Hepatocyte (in vitro differentiated cells): ENCODE measurements around the gene TMEM147. TPM values are rescaled to one million over a fixed set of nuclear protein-coding genes. Genes with fewer than 3 reads are reported as not detected.

Experiments used
- DNase-seq: peaks from one replicate; pipeline ENCODE4 v3.0.0-alpha.2; 2016; ENCODE audit warnings: low spot score
- H2AFZ ChIP-seq: fragments of 200-600 bp; sonication (generic); 2 replicates; pipeline ENCODE4 v1.6.0; 2016; ENCODE audit warnings: antibody characterized with exemption, mild to moderate bottlenecking
- H3K27ac ChIP-seq: fragments of 200-600 bp; sonication (generic); 2 replicates; pipeline ENCODE4 v1.5.1; 2016; ENCODE audit warnings: mild to moderate bottlenecking
- H3K27me3 ChIP-seq: fragments of 200-600 bp; sonication (generic); 2 replicates; pipeline ENCODE4 v1.6.1; 2016
- H3K36me3 ChIP-seq: fragments of 200-600 bp; sonication (generic); replicated peaks from 2 replicates; pipeline ENCODE4 v1.5.1; 2016; ENCODE audit warnings: low read depth; ENCODE audit not compliant: insufficient read depth
- H3K4me1 ChIP-seq: fragments of 200-600 bp; sonication (generic); 2 replicates; pipeline ENCODE4 v1.5.1; 2016; ENCODE audit warnings: mild to moderate bottlenecking, moderate library complexity; ENCODE audit not compliant: insufficient read depth
- H3K4me2 ChIP-seq: fragments of 200-600 bp; sonication (generic); 2 replicates; pipeline ENCODE4 v1.6.0; 2016
- H3K4me3 ChIP-seq: fragments of 200-600 bp; sonication (generic); 2 replicates; pipeline ENCODE4 v1.5.1; 2016; ENCODE audit warnings: mild to moderate bottlenecking
- H3K79me2 ChIP-seq: fragments of 200-600 bp; sonication (generic); 2 replicates; pipeline ENCODE4 v1.6.0; 2017; ENCODE audit warnings: mild to moderate bottlenecking
- H3K9me2 ChIP-seq: fragments of 200-600 bp; sonication (generic); replicated peaks from 2 replicates; pipeline ENCODE4 v1.6.0; 2017; ENCODE audit warnings: mild to moderate bottlenecking; ENCODE audit not compliant: insufficient read depth
- H3K9me3 ChIP-seq: fragments of 200-600 bp; sonication (generic); 2 replicates; pipeline ENCODE4 v1.5.1; 2016; ENCODE audit warnings: low read depth, mild to moderate bottlenecking
- H4K20me1 ChIP-seq: fragments of 200-600 bp; sonication (generic); 2 replicates; pipeline ENCODE4 v1.6.0; 2016; ENCODE audit warnings: mild to moderate bottlenecking; ENCODE audit not compliant: insufficient read depth, poor library complexity, severe bottlenecking
- CTCF ChIP-seq: fragments of 200-600 bp; sonication (generic); IDR thresholded peaks from 2 replicates; pipeline ENCODE4 v1.5.1; 2016; ENCODE audit warnings: antibody characterized with exemption, mild to moderate bottlenecking; ENCODE audit not compliant: poor library complexity
- EZH2 ChIP-seq: fragments of 200-600 bp; sonication (generic); IDR thresholded peaks from 2 replicates; pipeline ENCODE4 v1.6.1; 2016; ENCODE audit warnings: antibody characterized with exemption, mild to moderate bottlenecking, borderline replicate concordance
- EZH2phosphoT487 ChIP-seq: fragments of 200-600 bp; sonication (generic); IDR thresholded peaks from one replicate; pipeline ENCODE4 v1.6.1; 2018; ENCODE audit warnings: antibody characterized with exemption, mild to moderate bottlenecking, low read depth, moderate library complexity; ENCODE audit not compliant: unreplicated experiment, severe bottlenecking
- WGBS: methylation state at CpG from one replicate; pipeline ENCODE4 v1.1.6; 2016; ENCODE audit warnings: low lambda C conversion rate; ENCODE audit errors: missing lambda C conversion rate; 5-methylcytosine and 5-hydroxymethylcytosine counted together
- polyA plus RNA-seq: library from polyadenylated mRNA; unstranded; fragments of >200 nt; fragmentation: Nextera tagmentation; extraction: Ambion mirVana; gene quantifications from 2 replicates; pipeline ENCODE4 v1.2.1, GENCODE V29; 2016
- total RNA-seq: library from RNA; depleted of rRNA; stranded (reverse); fragments of >200 nt; gene quantifications from 2 replicates; pipeline ENCODE4 v1.2.3, GENCODE V29; 2014

TMEM147 gene
- total and polyA plus RNA-seq, 2 experiments from 2014 or later = 115 to 287 TPM

GRCh38 chr19:35521124-35521743, 24.2 kb upstream of the TMEM147 start:
- no peak overlapping the region for H3K4me3 ChIP-seq

GRCh38 chr19:35522745-35523327, 22.6 kb upstream of the TMEM147 start:
- WGBS = 78% methylated on average over 12 of the region's 12 CpGs
- H2AFZ ChIP-seq = no peak overlapping the region
- H3K27me3 ChIP-seq = peaks cover 7% of the 10 kb centered on the region
- no peaks in the 10 kb centered on the region for H4K20me1 ChIP-seq
- no peaks in the 10 kb centered on the region for H3K36me3 ChIP-seq
- no peaks in the 10 kb centered on the region for H3K79me2 ChIP-seq
- no peak for TF ChIP-seq CTCF
- TF ChIP-seq EZH2 = no peak
- TF ChIP-seq EZH2phosphoT487 = no peak
- no peak overlapping the region for H3K4me3 ChIP-seq
- no peaks in the 10 kb centered on the region for H3K9me2 ChIP-seq
- H3K4me2 ChIP-seq = no peak overlapping the region
- no peaks in the 10 kb centered on the region for H3K9me3 ChIP-seq
- no peak for DNase-seq
- H3K4me1 ChIP-seq = no peaks in the 10 kb centered on the region
- H3K27ac ChIP-seq = no peak overlapping the region

More at GRCh38 chr19:35521124-35521743, 24.2 kb upstream of the TMEM147 start:
- WGBS = 76% methylated on average over 16 of the region's 16 CpGs
- no peak overlapping the region for H2AFZ ChIP-seq
- H3K4me2 ChIP-seq = no peak overlapping the region
- DNase-seq = no peak
- TF ChIP-seq EZH2phosphoT487 (no peak), CTCF (no peak), EZH2 (no peak)
- H3K27me3 ChIP-seq = peaks cover 7% of the 10 kb centered on the region
- no peaks in the 10 kb centered on the region for H3K79me2 ChIP-seq
- H3K9me2 ChIP-seq = no peaks in the 10 kb centered on the region
- no peaks in the 10 kb centered on the region for H4K20me1 ChIP-seq
- no peak overlapping the region for H3K27ac ChIP-seq
- no peaks in the 10 kb centered on the region for H3K9me3 ChIP-seq
- H3K36me3 ChIP-seq = no peaks in the 10 kb centered on the region
- no peaks in the 10 kb centered on the region for H3K4me1 ChIP-seq

- Histone ChIP-seq H2AFZ (no peak overlapping the region), H3K4me3 (no peak overlapping the region), H3K36me3 (no peaks in the 10 kb centered on the region), H3K4me1 (no peaks in the 10 kb centered on the region), H3K27ac (no peak overlapping the region), H3K9me3 (no peaks in the 10 kb centered on the region), H3K9me2 (no peaks in the 10 kb centered on the region), H3K4me2 (no peak overlapping the region), H4K20me1 (no peaks in the 10 kb centered on the region), H3K27me3 (peaks cover 7% of the 10 kb centered on the region), H3K79me2 (no peaks in the 10 kb centered on the region)
- 16% methylated on average over 10 of the region's 11 CpGs for WGBS
- DNase-seq = no peak
- no peak for TF ChIP-seq CTCF
Observed at GRCh38 chr19:35524181-35524837, 21.1 kb upstream of the TMEM147 start.
